Smooth muscle cell (in vitro differentiated cells): ENCODE data around the gene TPM3. TPM values are rescaled to one million over a fixed set of nuclear protein-coding genes. Genes with fewer than 3 reads are reported as not detected.
"Not testable (repeated sequence)": the region's sequence is repeated elsewhere in the genome, so short reads cannot be mapped to it uniquely, and the experiment has no call there.

Experiments used
- DNase-seq: peaks from one replicate; lab custom pipeline; 2025; ENCODE audit not compliant: unreplicated experiment; lab: John Stamatoyannopoulos, UW
- H2AFZ ChIP-seq: fragments of 200-600 bp; sonication (generic); 2 replicates; pipeline ENCODE4 v1.6.0; 2016; ENCODE audit warnings: antibody characterized with exemption, low read depth, mild to moderate bottlenecking
- H3F3A ChIP-seq: fragments of 200-600 bp; sonication (generic); 2 replicates; pipeline ENCODE4 v1.6.0; 2017; ENCODE audit warnings: antibody characterized with exemption, low read depth
- H3K27ac ChIP-seq: fragments of 200-600 bp; sonication (generic); 2 replicates; pipeline ENCODE4 v1.5.1; 2016; ENCODE audit warnings: low read depth, mild to moderate bottlenecking
- H3K27me3 ChIP-seq: fragments of 200-600 bp; sonication (generic); 2 replicates; pipeline ENCODE4 v1.6.1; 2016; ENCODE audit warnings: low read depth, mild to moderate bottlenecking
- H3K36me3 ChIP-seq: fragments of 200-600 bp; sonication (generic); 2 replicates; pipeline ENCODE4 v1.5.1; 2016; ENCODE audit warnings: low read depth
- H3K4me1 ChIP-seq: fragments of 200-600 bp; sonication (generic); 2 replicates; pipeline ENCODE4 v1.5.1; 2016; ENCODE audit warnings: low read depth
- H3K4me2 ChIP-seq: fragments of 200-600 bp; sonication (generic); 2 replicates; pipeline ENCODE4 v1.6.0; 2016; ENCODE audit warnings: mild to moderate bottlenecking
- H3K4me3 ChIP-seq: fragments of 200-600 bp; sonication (generic); 2 replicates; pipeline ENCODE4 v1.5.1; 2016; ENCODE audit warnings: mild to moderate bottlenecking
- H3K79me2 ChIP-seq: fragments of 200-600 bp; sonication (generic); 2 replicates; pipeline ENCODE4 v1.6.0; 2016; ENCODE audit warnings: low read depth, mild to moderate bottlenecking
- H3K9ac ChIP-seq: fragments of 200-600 bp; sonication (generic); 2 replicates; pipeline ENCODE4 v1.6.0; 2016; ENCODE audit warnings: low read depth
- H3K9me3 ChIP-seq: fragments of 200-600 bp; sonication (generic); replicated peaks from 2 replicates; pipeline ENCODE4 v1.5.1; 2016; ENCODE audit warnings: low read depth
- H4K20me1 ChIP-seq: fragments of 200-600 bp; sonication (generic); 2 replicates; pipeline ENCODE4 v1.6.0; 2016; ENCODE audit warnings: low read depth
- CTCF ChIP-seq: fragments of 200-600 bp; sonication (generic); IDR thresholded peaks from 2 replicates; pipeline ENCODE4 v1.5.1; 2017; ENCODE audit warnings: borderline replicate concordance, mild to moderate bottlenecking, antibody characterized with exemption; ENCODE audit not compliant: insufficient read depth, poor library complexity, severe bottlenecking
- WGBS: methylation state at CpG from one replicate; pipeline ENCODE4 v1.1.7; 2016; ENCODE audit warnings: low lambda C conversion rate; 5-methylcytosine and 5-hydroxymethylcytosine counted together
- polyA plus RNA-seq: library from polyadenylated mRNA; unstranded; fragments of >200 nt; fragmentation: Nextera tagmentation; extraction: Ambion mirVana; gene quantifications from 2 replicates; pipeline ENCODE4 v1.2.1, GENCODE V29; 2016
- total RNA-seq: library from RNA; depleted of rRNA; stranded (reverse); fragments of >200 nt; gene quantifications from 2 replicates; pipeline ENCODE4 v1.2.3, GENCODE V29; 2014

TPM3 gene
- total and polyA plus RNA-seq, 2 experiments from 2014 or later, result 384 to 436 TPM

DNA sequence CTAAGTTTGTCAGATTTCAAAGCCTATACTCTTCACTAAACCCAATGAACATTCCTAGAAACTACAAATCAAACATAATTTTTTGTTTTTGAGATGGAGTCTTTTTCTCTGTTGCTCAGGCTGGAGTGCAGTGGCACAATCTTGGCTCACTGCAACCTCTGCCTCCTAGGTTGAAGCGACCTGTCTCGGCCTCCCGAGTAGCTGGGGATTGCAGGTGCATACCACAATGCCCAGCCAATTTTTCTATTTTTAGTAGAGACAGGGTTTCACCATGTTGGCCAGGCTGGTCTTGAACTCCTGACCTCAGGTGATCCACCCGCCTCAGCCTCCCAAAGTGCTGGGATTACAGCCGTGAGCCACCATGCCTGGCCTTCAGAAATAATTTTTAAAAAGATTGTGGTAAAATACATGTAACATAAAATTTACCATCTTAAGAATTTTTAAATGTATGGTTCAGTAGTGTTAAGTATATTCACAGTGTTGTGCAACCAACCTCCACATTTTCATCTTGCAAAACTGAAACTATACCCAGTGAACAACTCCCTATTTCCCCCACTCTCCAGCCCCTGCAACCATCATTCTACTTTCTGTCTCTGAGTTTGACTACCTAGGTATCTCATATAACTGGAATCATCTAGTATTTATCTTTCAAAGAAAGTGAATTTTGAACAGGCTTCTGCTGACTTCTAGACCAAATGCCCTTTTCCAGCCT lies 16.9 kb upstream of the TPM3 start:
- Histone ChIP-seq H4K20me1 (peaks cover 12% of the 10 kb centered on the region), H3K36me3 (no peaks in the 10 kb centered on the region), H3K79me2 (no peaks in the 10 kb centered on the region), H3K4me2 (no peak overlapping the region), H2AFZ (no peak overlapping the region), H3K9ac (no peak overlapping the region), H3K4me1 (no peaks in the 10 kb centered on the region), H3K9me3 (no peaks in the 10 kb centered on the region), H3K27me3 (no peaks in the 10 kb centered on the region), H3F3A (peaks cover 23% of the 10 kb centered on the region), H3K27ac (no peak overlapping the region), H3K4me3 (no peak overlapping the region)
- 97% methylated on average over 5 of the region's 5 CpGs for WGBS
- no peak for TF ChIP-seq CTCF
- no peak for DNase-seq

DNA sequence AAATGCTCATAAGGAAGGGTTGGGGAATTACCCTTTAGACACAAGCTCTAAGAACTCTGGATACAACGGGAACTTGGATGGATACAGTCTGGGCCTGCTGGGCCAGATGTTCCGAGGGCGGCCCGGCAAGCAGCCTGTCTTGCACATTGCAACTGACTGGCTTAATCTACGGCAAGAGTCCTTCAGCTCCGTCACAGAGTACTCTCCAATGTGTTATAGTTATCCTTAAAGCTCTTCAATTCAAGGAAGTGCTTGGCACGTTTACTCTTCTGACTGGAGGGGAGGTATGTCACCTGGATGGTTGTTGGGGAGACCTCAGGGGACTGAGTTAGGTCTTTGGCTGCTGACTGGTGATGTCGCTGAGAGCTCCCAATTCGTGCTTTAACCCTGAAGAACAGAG lies 15.4 kb upstream of the TPM3 start:
- Histone ChIP-seq H2AFZ (no peak overlapping the region), H3K36me3 (no peaks in the 10 kb centered on the region), H3K9me3 (no peaks in the 10 kb centered on the region), H4K20me1 (no peaks in the 10 kb centered on the region), H3K27me3 (no peaks in the 10 kb centered on the region), H3K4me3 (no peak overlapping the region), H3F3A (peaks cover 23% of the 10 kb centered on the region), H3K27ac (no peak overlapping the region), H3K4me1 (no peaks in the 10 kb centered on the region), H3K9ac (no peak overlapping the region), H3K79me2 (no peaks in the 10 kb centered on the region), H3K4me2 (no peak overlapping the region)
- TF ChIP-seq CTCF, result no peak
- WGBS, result 96% methylated on average over 9 of the region's 9 CpGs
- no peak for DNase-seq

- Histone ChIP-seq H3K79me2 (no peaks in the 10 kb centered on the region), H4K20me1 (no peaks in the 10 kb centered on the region), H2AFZ (no peak within 1 kb of the TSS), H3K27ac (peak within 1 kb of the TSS; percentile 59), H3K27me3 (no peaks in the 10 kb centered on the region), H3K9me3 (no peaks in the 10 kb centered on the region), H3F3A (peaks cover 23% of the 10 kb centered on the region), H3K9ac (no peak within 1 kb of the TSS), H3K4me3 (no peak within 1 kb of the TSS), H3K4me1 (no peaks in the 10 kb centered on the region), H3K36me3 (no peaks in the 10 kb centered on the region), H3K4me2 (no peak within 1 kb of the TSS)
- DNase-seq, result no peak
- WGBS, result 100% methylated on average over 1 of the region's 1 CpG
- TF ChIP-seq CTCF, result no peak
These were observed 14.3 kb upstream of the TPM3 start, which contains the start of gene CFAP141 for GRCh38 chr1:154206196-154206595. Gene CFAP141 (minus strand): TSS chr1:154206333. CDS start chr1:154206307, 26 bp downstream.

DNA sequence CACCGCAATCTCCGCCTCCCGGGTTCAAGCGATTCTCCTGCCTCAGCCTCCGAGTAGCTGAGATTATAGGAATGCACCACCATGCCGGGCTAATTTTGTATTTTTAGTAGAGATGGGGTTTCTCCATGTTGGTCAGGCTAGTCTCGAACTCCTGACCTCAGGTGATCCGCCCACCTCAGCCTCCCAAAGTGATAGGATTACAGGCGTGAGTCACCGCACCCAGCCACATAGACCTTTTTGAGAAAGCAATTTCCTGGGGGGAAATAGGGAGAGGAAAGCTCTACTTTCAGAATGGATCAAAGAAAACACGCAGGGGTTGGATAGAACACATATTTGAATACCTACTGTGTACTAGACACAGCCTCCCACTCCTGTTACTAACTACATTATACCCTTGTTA lies 13.9 kb upstream of the TPM3 start:
- 96% methylated on average over 11 of the region's 11 CpGs for WGBS
- not testable (repeated sequence) for H4K20me1 ChIP-seq, H3K4me1 ChIP-seq, H3K36me3 ChIP-seq, H3K27me3 ChIP-seq, H3K4me2 ChIP-seq, H3K79me2 ChIP-seq, H3K9ac ChIP-seq, H2AFZ ChIP-seq, H3K4me3 ChIP-seq, H3K9me3 ChIP-seq, DNase-seq
- Histone ChIP-seq H3K27ac (peak overlapping the region; percentile 31), H3F3A (peaks cover 23% of the 10 kb centered on the region)
